HG03520 (cell line): ENCODE data around the gene KCNN3.

Experiments
- ATAC-seq: cut with Tn5 transposase; IDR thresholded peaks from one replicate; pipeline ENCODE4 v1.9.1; 2021; ENCODE audit warnings: mild to moderate bottlenecking, moderate library complexity; ENCODE audit not compliant: unreplicated experiment

The KCNN3 gene

DNA sequence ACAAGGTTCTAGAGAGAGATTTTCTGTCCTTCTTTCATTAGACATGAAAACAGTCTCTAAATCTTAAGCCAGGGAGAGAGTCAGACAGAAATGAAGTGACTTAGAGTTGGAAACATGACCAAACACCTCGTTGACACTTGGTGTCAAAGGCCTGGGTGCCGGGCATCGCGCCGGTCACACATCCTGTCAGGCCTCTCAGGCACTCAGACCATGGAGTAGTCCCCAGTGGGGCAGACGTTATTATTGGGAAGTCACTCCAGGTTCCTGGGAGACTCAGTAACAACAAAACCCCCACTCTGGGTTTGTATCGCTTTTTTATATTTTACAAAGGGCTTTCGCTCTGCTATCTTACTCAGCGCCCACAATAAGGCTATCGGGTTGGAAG is 25.8 kb downstream of the KCNN3 start:
- no peak for ATAC-seq

GRCh38 chr1:154843636-154844296 is 26.3 kb downstream of the KCNN3 start:
- ATAC-seq = no peak

DNA sequence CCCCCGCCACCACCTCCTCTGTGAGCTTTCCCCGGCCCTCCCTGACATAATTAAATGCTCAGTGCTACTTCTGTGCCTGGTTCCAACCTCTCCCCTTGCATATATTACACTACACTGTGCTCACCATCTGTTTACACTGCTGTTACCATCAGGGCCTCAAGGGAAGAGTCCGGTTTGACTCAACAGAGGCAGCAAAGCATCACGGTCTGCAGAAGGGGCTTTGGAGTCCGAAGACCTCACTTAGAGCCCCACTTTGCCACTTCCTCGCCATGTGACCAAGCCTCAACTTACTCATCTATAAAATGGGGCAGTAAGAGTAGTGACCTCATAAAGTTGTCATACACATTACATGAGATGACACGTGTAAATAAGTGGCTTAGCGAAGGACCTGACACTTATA is 27.4 kb downstream of the KCNN3 start:
- ATAC-seq = no peak

DNA sequence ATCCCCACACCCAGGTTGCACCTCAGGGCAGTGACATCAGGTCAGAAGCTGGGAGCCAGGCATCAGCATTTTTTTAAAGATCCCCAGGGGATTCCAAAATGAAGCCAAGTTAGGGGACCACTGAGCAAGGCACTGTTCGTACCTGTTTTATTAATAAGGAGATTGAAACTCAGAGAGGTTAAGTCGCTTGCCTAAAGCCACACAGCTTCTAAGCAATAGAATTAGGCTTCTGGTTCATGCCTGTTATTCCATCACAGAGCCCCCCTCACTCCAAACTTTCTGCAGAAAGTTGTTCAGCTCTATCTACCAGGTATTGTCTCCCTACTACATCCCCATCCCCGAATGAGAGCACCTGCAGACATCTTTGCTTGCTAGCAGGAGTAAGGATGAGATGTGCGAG is 28.7 kb downstream of the KCNN3 start:
- no peak for ATAC-seq

DNA sequence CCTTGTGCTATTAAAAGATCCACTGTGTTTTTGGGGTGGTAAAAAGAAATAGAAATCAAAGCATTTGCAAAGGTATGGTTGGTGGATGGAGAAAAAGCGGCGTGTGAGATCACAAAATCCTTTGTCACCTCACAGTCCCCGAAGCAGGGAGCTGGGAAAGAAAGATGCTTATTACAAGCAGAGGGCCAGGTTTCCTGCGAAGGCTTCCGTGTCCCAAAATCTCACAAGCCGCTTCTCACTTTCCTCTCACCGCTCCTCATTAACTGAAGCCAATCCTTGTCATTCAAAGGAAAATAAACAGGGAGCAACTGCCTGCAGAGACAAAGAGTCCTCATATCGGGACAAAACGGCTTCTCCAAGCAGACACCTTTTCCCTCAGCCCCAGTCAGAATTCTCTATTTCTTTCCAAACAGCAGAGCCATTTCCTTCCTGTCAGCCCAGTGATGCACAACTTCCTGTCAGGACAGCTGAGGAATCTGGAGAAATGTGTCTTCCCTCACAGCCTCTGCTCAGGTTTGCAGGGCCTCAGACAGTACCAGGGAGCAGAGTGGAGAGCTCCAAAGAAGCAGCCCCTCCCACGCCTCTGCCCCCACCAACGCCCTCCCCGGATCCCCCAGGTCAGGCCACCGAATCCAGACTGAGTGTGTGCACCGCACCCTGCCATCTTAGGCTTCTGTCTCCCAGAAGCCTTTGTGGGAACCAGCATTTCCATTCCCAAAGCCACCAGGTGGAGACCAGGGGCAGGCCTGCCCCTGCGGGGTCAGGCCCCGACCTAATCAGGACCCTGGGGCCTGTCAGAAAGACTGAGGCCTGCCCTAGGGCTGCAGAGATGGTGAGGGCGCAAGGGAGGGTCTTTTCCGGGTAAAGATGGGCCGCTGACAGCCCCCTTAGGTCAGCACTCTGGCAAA is 29.6 kb downstream of the KCNN3 start:
- no peak for ATAC-seq

- no peak for ATAC-seq
Measured at GRCh38 chr1:154839691-154840090, 30.4 kb downstream of the KCNN3 start.

- ATAC-seq = no peak
Measured at GRCh38 chr1:154838988-154839387, 31.1 kb downstream of the KCNN3 start.

- no peak for ATAC-seq
Measured at GRCh38 chr1:154838461-154838860, 31.6 kb downstream of the KCNN3 start.

GRCh38 chr1:154837672-154838171 is 32.4 kb downstream of the KCNN3 start:
- no peak for ATAC-seq

GRCh38 chr1:154837034-154837671 is 32.9 kb downstream of the KCNN3 start:
- ATAC-seq = no peak

GRCh38 chr1:154835531-154836324 is 34.4 kb downstream of the KCNN3 start:
- no peak for ATAC-seq

DNA sequence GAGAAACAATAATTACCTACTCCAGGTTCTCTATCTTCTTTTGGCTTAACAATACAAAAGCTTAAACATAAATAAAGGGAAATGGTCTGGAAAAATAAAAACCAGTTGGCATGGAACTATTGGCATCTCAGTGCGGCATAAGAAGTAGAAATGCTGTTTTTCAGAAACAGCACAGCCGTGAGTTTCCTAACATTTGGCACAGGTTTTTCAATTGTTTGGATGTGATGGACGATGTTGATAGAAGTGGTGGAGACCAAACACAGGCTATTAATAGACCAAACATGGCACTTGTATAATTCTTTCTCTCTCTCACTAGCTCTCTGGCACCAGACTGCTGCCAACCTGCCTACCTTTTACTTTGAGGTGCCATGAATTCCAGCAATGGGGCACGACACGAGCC is 36.2 kb downstream of the KCNN3 start:
- no peak for ATAC-seq

GRCh38 chr1:154833209-154833608 is 36.9 kb downstream of the KCNN3 start:
- ATAC-seq = no peak

DNA sequence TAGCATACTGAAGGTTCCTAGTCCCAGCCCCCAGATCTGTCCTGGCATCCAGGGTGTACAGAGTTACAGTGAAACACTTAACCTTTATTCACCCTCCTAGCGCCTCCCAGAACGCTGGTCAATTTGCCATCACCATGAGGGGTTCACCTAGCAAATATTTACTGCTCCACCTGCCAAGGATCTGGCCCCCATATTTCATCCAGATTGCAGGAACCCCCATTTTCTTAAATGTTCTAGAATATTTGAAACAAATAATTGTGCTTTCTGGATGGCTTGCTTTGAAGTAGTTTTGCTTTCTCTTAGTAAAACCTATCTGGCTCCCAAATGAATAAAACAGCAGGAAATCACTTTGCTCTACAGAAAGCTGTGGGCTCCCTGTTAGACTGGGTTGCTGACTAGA is 37.7 kb downstream of the KCNN3 start:
- no peak for ATAC-seq

DNA sequence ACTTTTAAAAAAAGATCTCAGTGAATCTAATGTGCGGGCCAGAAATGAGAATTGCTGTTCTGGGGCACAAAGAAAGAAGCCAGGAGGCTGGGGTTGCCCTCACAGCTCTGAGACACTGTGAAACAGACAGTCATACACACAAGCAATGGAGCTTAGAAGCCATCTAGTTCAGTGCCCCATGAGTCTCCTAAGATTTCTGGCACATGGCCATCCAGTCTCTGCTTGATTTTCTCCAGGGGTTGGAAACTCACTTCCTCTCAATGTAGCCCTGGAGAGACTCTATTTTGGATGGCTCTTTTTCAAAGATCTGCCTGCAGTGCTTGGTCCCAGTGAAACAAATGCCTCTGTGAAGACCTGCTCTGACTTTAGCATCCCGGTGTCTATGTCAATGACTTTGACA is 38.6 kb downstream of the KCNN3 start:
- no peak for ATAC-seq

DNA sequence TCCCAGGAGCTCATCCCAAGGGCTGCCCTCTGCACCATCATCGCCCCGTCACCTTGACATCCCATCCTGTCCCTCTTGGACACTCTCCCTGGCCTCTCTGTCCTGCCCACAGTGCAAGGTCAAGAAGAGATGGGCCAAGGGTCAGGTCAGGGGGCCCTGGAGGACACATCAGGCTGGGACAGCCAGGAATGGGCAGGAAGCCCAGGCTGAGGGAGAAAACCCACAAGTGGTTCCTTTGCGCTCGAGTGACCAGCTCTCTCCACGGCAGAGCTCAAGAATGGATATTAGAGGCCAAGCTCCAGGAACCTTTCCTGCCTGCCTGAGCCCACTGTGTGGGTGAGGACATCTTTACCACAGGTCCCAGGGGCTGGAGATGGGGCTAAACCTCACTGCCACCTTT is 41.0 kb downstream of the KCNN3 start:
- ATAC-seq = no peak

DNA sequence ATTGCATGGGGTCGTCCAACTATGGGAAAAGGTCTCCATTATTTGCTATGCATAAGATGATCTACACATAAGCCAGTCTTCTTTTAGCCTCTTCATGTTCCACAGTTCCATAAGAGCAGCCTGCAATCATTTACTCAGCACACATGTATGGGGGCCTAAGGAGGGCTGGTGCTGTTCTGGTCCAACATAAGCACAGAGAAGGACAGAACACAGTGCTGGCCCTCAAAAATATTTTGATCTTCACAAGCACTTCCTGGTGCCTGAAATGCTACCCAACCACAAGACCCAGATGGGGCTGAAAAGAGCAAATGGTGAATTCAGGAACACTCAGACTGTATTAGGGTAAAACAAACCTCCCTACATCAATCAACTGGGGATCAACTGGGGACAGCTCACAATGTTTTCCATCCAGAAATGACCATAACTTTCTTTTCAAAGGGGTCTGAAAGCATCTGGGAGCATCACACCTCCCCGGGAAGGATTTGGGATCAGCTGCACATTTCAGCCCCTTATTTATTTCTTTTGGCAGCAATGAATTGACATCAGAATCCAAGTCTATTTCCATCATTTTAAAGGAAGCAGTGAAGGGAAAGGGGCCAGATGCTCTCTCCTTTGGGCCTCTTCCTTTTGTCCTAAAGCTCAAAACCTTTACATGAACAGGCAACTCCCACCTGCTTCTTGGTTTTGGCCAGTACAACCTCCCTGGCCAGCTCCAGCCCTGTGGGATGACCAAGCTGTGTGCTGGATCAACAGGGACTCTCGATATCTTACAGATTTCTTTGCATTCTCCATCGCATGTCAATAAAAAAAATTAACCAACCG is 45.7 kb downstream of the KCNN3 start:
- no peak for ATAC-seq

GRCh38 chr1:154822717-154823116 is 47.4 kb downstream of the KCNN3 start:
- no peak for ATAC-seq

GRCh38 chr1:154822233-154822632 is 47.8 kb downstream of the KCNN3 start:
- no peak for ATAC-seq

GRCh38 chr1:154821083-154821482 is 49.0 kb downstream of the KCNN3 start:
- ATAC-seq = no peak
